ENCODE data around the gene ADRM1. TPM values are rescaled to one million over a fixed set of nuclear protein-coding genes. Genes with fewer than 3 reads are reported as not detected.

ADRM1 gene
- total and polyA plus RNA-seq, 2 experiments from 2014 or later: 206 to 243 TPM

DNA sequence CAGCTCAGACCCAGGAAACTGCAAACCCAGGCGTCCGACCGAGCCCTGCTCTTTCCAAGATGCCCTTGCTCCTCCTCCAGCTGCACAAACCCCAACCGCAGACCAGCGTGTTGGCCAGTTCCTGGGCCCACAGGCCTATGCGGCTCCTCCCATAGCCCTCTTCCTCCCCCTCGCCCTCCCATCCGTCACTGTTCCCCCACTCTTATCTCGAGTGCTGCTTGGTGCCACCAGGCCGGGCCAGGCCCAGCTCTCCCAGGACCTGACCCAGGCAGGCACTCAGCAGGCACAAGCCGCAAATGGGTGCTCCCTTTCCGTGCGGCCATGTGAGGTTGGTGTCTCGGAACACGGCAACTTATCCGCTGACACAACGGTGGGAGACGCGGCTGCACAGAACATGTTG, 28.6 kb downstream of the ADRM1 start:
- Histone ChIP-seq H3K36me3 (ENCODE audit: insufficient read depth) (peaks cover 17% of the 10 kb centered on the region), H3K4me2 (no peak overlapping the region), H3K27me3 (ENCODE audit: insufficient read depth) (no peaks in the 10 kb centered on the region), H3K9me2 (ENCODE audit: insufficient read depth) (no peaks in the 10 kb centered on the region), H3K27ac (ENCODE audit: low read depth) (no peak overlapping the region), H4K20me1 (replicated peaks; ENCODE audit: insufficient read depth) (no peaks in the 10 kb centered on the region), H3F3A (replicated peaks; ENCODE audit: low read depth) (no peaks in the 10 kb centered on the region), H2AFZ (no peak overlapping the region), H3K4me3 (no peak overlapping the region), H3K4me1 (ENCODE audit: insufficient read depth) (no peaks in the 10 kb centered on the region), H3K79me2 (replicated peaks; ENCODE audit: insufficient read depth) (no peaks in the 10 kb centered on the region)
- H3K27ac Mint-ChIP-seq: no peak overlapping the region
- no peak for DNase-seq (ENCODE audit: low spot score)
- TF ChIP-seq, protein P1, sequence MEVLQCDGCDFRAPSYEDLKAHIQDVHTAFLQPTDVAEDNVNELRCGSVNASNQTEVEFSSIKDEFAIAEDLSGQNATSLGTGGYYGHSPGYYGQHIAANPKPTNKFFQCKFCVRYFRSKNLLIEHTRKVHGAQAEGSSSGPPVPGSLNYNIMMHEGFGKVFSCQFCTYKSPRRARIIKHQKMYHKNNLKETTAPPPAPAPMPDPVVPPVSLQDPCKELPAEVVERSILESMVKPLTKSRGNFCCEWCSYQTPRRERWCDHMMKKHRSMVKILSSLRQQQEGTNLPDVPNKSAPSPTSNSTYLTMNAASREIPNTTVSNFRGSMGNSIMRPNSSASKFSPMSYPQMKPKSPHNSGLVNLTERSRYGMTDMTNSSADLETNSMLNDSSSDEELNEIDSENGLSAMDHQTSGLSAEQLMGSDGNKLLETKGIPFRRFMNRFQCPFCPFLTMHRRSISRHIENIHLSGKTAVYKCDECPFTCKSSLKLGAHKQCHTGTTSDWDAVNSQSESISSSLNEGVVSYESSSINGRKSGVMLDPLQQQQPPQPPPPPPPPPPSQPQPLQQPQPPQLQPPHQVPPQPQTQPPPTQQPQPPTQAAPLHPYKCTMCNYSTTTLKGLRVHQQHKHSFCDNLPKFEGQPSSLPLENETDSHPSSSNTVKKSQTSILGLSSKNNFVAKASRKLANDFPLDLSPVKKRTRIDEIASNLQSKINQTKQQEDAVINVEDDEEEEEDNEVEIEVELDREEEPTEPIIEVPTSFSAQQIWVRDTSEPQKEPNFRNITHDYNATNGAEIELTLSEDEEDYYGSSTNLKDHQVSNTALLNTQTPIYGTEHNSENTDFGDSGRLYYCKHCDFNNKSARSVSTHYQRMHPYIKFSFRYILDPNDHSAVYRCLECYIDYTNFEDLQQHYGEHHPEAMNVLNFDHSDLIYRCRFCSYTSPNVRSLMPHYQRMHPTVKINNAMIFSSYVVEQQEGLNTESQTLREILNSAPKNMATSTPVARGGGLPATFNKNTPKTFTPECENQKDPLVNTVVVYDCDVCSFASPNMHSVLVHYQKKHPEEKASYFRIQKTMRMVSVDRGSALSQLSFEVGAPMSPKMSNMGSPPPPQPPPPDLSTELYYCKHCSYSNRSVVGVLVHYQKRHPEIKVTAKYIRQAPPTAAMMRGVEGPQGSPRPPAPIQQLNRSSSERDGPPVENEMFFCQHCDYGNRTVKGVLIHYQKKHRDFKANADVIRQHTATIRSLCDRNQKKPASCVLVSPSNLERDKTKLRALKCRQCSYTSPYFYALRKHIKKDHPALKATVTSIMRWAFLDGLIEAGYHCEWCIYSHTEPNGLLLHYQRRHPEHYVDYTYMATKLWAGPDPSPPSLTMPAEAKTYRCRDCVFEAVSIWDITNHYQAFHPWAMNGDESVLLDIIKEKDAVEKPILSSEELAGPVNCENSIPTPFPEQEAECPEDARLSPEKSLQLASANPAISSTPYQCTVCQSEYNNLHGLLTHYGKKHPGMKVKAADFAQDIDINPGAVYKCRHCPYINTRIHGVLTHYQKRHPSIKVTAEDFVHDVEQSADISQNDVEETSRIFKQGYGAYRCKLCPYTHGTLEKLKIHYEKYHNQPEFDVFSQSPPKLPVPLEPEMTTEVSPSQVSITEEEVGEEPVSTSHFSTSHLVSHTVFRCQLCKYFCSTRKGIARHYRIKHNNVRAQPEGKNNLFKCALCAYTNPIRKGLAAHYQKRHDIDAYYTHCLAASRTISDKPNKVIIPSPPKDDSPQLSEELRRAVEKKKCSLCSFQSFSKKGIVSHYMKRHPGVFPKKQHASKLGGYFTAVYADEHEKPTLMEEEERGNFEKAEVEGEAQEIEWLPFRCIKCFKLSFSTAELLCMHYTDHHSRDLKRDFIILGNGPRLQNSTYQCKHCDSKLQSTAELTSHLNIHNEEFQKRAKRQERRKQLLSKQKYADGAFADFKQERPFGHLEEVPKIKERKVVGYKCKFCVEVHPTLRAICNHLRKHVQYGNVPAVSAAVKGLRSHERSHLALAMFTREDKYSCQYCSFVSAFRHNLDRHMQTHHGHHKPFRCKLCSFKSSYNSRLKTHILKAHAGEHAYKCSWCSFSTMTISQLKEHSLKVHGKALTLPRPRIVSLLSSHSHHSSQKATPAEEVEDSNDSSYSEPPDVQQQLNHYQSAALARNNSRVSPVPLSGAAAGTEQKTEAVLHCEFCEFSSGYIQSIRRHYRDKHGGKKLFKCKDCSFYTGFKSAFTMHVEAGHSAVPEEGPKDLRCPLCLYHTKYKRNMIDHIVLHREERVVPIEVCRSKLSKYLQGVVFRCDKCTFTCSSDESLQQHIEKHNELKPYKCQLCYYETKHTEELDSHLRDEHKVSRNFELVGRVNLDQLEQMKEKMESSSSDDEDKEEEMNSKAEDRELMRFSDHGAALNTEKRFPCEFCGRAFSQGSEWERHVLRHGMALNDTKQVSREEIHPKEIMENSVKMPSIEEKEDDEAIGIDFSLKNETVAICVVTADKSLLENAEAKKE (CRISPR knock-in tag; IDR thresholded peaks at IDR 0.05): no peak
- TF ChIP-seq ZNF114 (CRISPR knock-in tag; IDR thresholded peaks at IDR 0.05) (no peak), CREB1 (CRISPR knock-in tag; IDR thresholded peaks at IDR 0.05; ENCODE audit: low read depth) (no peak), STAT1 (IDR thresholded peaks at IDR 0.05; ENCODE audit: unreplicated experiment) (no peak), REST (IDR thresholded peaks at IDR 0.05; ENCODE audit: unreplicated experiment) (no peak), NANOG (IDR thresholded peaks at IDR 0.05; ENCODE audit: borderline replicate concordance) (no peak), ZNF331 (CRISPR knock-in tag; IDR thresholded peaks at IDR 0.05; ENCODE audit: low read depth) (no peak), EZH2 (IDR thresholded peaks at IDR 0.05; ENCODE audit: low read depth, unreplicated experiment) (no peak), EZH2phosphoT487 (IDR thresholded peaks at IDR 0.05; ENCODE audit: unreplicated experiment) (no peak), ETS1 (IDR thresholded peaks at IDR 0.05) (no peak), CTCF (conservative IDR thresholded peaks at IDR 0.05; ENCODE audit: low read depth in 2 of 2) (no peak), POLR2AphosphoS5 (IDR thresholded peaks at IDR 0.05; ENCODE audit: low read depth) (no peak), JUNB (IDR thresholded peaks at IDR 0.05; ENCODE audit: unreplicated experiment) (no peak)
- no peaks in the 10 kb centered on the region for H3K4me1 Mint-ChIP-seq
- peaks cover 43% of the 10 kb centered on the region for H3K36me3 Mint-ChIP-seq (ENCODE audit: low read depth)
- H3K27me3 Mint-ChIP-seq (ENCODE audit: insufficient read depth, low read depth, poor library complexity): peaks cover 12% of the 10 kb centered on the region
- H3K9me3 Mint-ChIP-seq: no peaks in the 10 kb centered on the region; the same call in 2 of the 3 replicates
- H3K4me3 Mint-ChIP-seq: no peak overlapping the region
- ATAC-seq: no peak

All from GM23338 (cell line).